K562 (cell line): ENCODE results near the gene ZNF331. TPM values are rescaled to one million over a fixed set of nuclear protein-coding genes. Genes with fewer than 3 reads are reported as not detected.

Experiments
- ATAC-seq: fragments of 200-7000 bp; cut with Tn5 transposase; 3 replicates; pipeline ENCODE4 v1.9.1; 2020; ENCODE audit warnings: moderate library complexity
- BruUV-seq: library from RNA; stranded (reverse); fragments of 400-500 nt; replicated peaks from 2 replicates; lab custom pipeline; 2021; lab: Mats Ljungman, UMichigan
- CTCF ChIA-PET: fragments of 300-600 bp; formaldehyde crosslinking; extraction: SDS; loops from one replicate; lab custom pipeline; 2021; ENCODE audit warnings: low intra/inter-chr PET ratio; lab: Yijun Ruan, JAX
- POLR2A ChIA-PET: fragments of 300-600, 350-650 bp; sonication (Branson Sonifier 250); formaldehyde crosslinking; extraction: SDS; loops from one replicate; lab custom pipeline; 2021; ENCODE audit warnings: antibody characterized with exemption, inconsistent platforms; lab: Yijun Ruan, JAX
- DNase-seq, 4 experiments: peaks; one replicate each; pipeline versions ENCODE4 v3.0.0 to v3.0.0-alpha.2; 2011 to 2018; ENCODE audit warnings: low spot score in 3 of 4, mixed read lengths in 3 of 4; ENCODE audit errors: extremely low read depth in 1 of 4
- FAIRE-seq: peaks from 2 replicates; lab custom pipeline; 2011; peaks lifted over from hg19 to GRCh38; lab: Jason Lieb, UNC
- H2AFZ ChIP-seq: 2 replicates; pipeline ENCODE4 v1.6.0; 2011; ENCODE audit warnings: low read depth, low read length, control low read depth, inconsistent platforms
- H3K27ac ChIP-seq: fragments of 200-600 bp; 3 replicates; pipeline ENCODE4 v1.8.0; 2011; ENCODE audit warnings: low read depth, mild to moderate bottlenecking, control low read depth, inconsistent platforms, low read length, moderate library complexity, mixed read lengths; ENCODE audit errors: extremely low read depth
- H3K27me3 ChIP-seq, 2 experiments: fragments of 300-600 bp in 1 of 2; 2 replicates in 1 of 2; 3 replicates in 1 of 2; pipeline versions ENCODE4 v1.6.0 to v1.8.0; 2011; ENCODE audit warnings: inconsistent platforms in 2 of 2, low read length in 2 of 2, mild to moderate bottlenecking in 1 of 2, mixed read lengths in 1 of 2, moderate library complexity in 1 of 2; ENCODE audit not compliant: control insufficient read depth in 2 of 2, insufficient read depth in 2 of 2
- H3K36me3 ChIP-seq: fragments of 300-600 bp; 3 replicates; pipeline ENCODE4 v1.8.0; 2011; ENCODE audit warnings: mild to moderate bottlenecking, low read length, inconsistent platforms; ENCODE audit not compliant: control insufficient read depth, insufficient read depth
- H3K4me1 ChIP-seq, 2 experiments: fragments of 200-600 bp in 1 of 2; replicated peaks in 1 of 2; 2 replicates in 1 of 2; 3 replicates in 1 of 2; pipeline versions ENCODE4 v1.5.1 to v1.8.0; 2011; ENCODE audit warnings: inconsistent platforms in 2 of 2, low read length in 2 of 2, mild to moderate bottlenecking in 1 of 2, mixed read lengths in 1 of 2, moderate library complexity in 1 of 2; ENCODE audit not compliant: control insufficient read depth in 2 of 2, insufficient read depth in 2 of 2
- H3K4me2 ChIP-seq: 2 replicates; pipeline ENCODE4 v1.6.1; 2011; ENCODE audit warnings: low read length, control low read depth, inconsistent platforms, mixed read lengths; ENCODE audit not compliant: insufficient read depth
- H3K4me3 ChIP-seq: fragments of 200-600 bp; sonication (generic), shearing (Covaris generic); 2 replicates; pipeline ENCODE4 v1.5.1; 2016; ENCODE audit warnings: control low read depth, inconsistent platforms
- H3K79me2 ChIP-seq: fragments of 200-600 bp; 3 replicates; pipeline ENCODE4 v1.8.0; 2011; ENCODE audit warnings: low read length, inconsistent platforms; ENCODE audit not compliant: control insufficient read depth, insufficient read depth
- H3K9ac ChIP-seq, 2 experiments: 2 replicates each; pipeline versions ENCODE4 v1.6.0 to v1.6.1; 2011; ENCODE audit warnings: low read depth in 2 of 2, low read length in 2 of 2, control low read depth in 1 of 2, inconsistent platforms in 1 of 2, mild to moderate bottlenecking in 1 of 2, mixed read lengths in 1 of 2; ENCODE audit not compliant: insufficient read depth in 1 of 2
- H3K9me1 ChIP-seq: one replicate; pipeline ENCODE4 v1.6.0; 2011; ENCODE audit warnings: inconsistent platforms, mild to moderate bottlenecking, low read length, moderate library complexity; ENCODE audit not compliant: control insufficient read depth, insufficient read depth
- H3K9me3 ChIP-seq: replicated peaks from 2 replicates; pipeline ENCODE4 v1.5.1; 2011; ENCODE audit warnings: low read depth, low read length, inconsistent platforms; ENCODE audit not compliant: control insufficient read depth, insufficient read depth
- H4K20me1 ChIP-seq: replicated peaks from 2 replicates; pipeline ENCODE4 v1.6.1; 2011; ENCODE audit warnings: low read length, inconsistent platforms, mixed read lengths; ENCODE audit not compliant: control insufficient read depth, insufficient read depth
- ETS2 ChIP-seq: IDR thresholded peaks from 2 replicates; pipeline ENCODE4 v1.6.1; 2016; ENCODE audit warnings: borderline replicate concordance, missing genetic modification characterization, mild to moderate bottlenecking, moderate library complexity, missing compliant biosample characterization; ENCODE audit not compliant: poor library complexity, severe bottlenecking
- PTRF ChIP-seq: fragments of 450-650 bp; IDR thresholded peaks from 2 replicates; pipeline ENCODE4 v1.6.1; 2016; ENCODE audit warnings: mild to moderate bottlenecking, missing genetic modification characterization, missing compliant biosample characterization
- SMARCC2 ChIP-seq: fragments of 450-650 bp; IDR thresholded peaks from 2 replicates; pipeline ENCODE4 v1.6.1; 2017; ENCODE audit warnings: antibody characterized with exemption, moderate library complexity, mild to moderate bottlenecking, low read depth
- SREBF2 ChIP-seq: sonication (generic); formaldehyde crosslinking; IDR thresholded peaks from 2 replicates; pipeline ENCODE4 v1.4.0; 2020; ENCODE audit warnings: mild to moderate bottlenecking, missing genetic modification reagents
- ZNF3 ChIP-seq: fragments of 250-450 bp; sonication (Bioruptor Pico); IDR thresholded peaks from 2 replicates; pipeline ENCODE4 v1.5.0; 2021; ENCODE audit warnings: mild to moderate bottlenecking, moderate library complexity
- ZNF740 ChIP-seq, 3 experiments: fragments of 200-800 bp in 1 of 3; sonication (Bioruptor generic) in 1 of 3; sonication (generic) in 1 of 3; formaldehyde crosslinking in 1 of 3; IDR thresholded peaks; 2 replicates each; pipeline versions ENCODE4 v1.6.1 to v1.8.0; 2016 to 2022; ENCODE audit warnings: mild to moderate bottlenecking in 2 of 3, missing compliant biosample characterization in 2 of 3, missing genetic modification characterization in 2 of 3, missing genetic modification reagents in 1 of 3
- ZNF766 ChIP-seq: fragments of 200-800 bp; sonication (Bioruptor generic); conservative IDR thresholded peaks from 2 replicates; pipeline ENCODE4 v1.6.1; 2016; ENCODE audit warnings: missing genetic modification characterization, missing compliant biosample characterization
- ZNF778 ChIP-seq: fragments of 450-650 bp; formaldehyde crosslinking; IDR thresholded peaks from 2 replicates; pipeline ENCODE4 v1.4.0; 2020; ENCODE audit warnings: mild to moderate bottlenecking, moderate library complexity
- WGBS: fragments of 100-300 bp; shearing (Covaris generic); methylation state at CpG from one replicate; pipeline ENCODE4 v1.1.6; 2016; ENCODE audit warnings: low coverage, mixed read lengths; ENCODE audit not compliant: insufficient coverage; ENCODE audit errors: missing lambda C conversion rate; 5-methylcytosine and 5-hydroxymethylcytosine counted together
- in situ Hi-C: fragments of 300-500 bp; cut with MboI; formaldehyde crosslinking; loops from 4 replicates; pipeline ENCODE4 v1.15.0; 2018; ENCODE audit warnings: inconsistent platforms, mixed read lengths
- intact Hi-C: fragments of 100-400 bp; cut with micrococcal nuclease; formaldehyde crosslinking; loops from 2 replicates; pipeline ENCODE4 v1.14.2; 2022
- polyA plus RNA-seq, 8 experiments: library from polyadenylated mRNA; depleted of rRNA in 4 of 8; stranded (reverse) in 5 of 8; unstranded in 3 of 8; fragments of >200 nt; fragmentation: Nextera tagmentation in 2 of 8; fragmentation: Illumina TruSeq in 1 of 8; extraction: Ambion mirVana in 2 of 8; extraction: Trizol in 1 of 8; gene quantifications; 2 replicates each; pipeline versions ENCODE4 v1.2.1 to v1.2.3, GENCODE V29; 2011 to 2014; ENCODE audit warnings: inconsistent platforms in 1 of 8, missing spikeins in 1 of 8
- total RNA-seq, 7 experiments: library from RNA; depleted of rRNA in 6 of 7; stranded (reverse); fragments of >200 nt in 6 of 7; fragmentation: Illumina TruSeq in 2 of 7; extraction: Trizol in 2 of 7; gene quantifications; 2 replicates each; pipeline versions ENCODE4 v1.2.1 to v1.2.3, GENCODE V29; 2011 to 2021; ENCODE audit warnings: low replicate concordance in 1 of 7

The ZNF331 gene
- total and polyA plus RNA-seq, 9 of the 15 experiments (the other 6 are each of a cell fraction or from before 2014, with no cell fraction given), result 0.23 to 2.7 (median 0.76) TPM

- Histone ChIP-seq H3K9me3 (no peaks in the 10 kb centered on the region), H3K4me1 (peaks cover 0 to 9% of the 10 kb centered on the region in 2 experiments; a peak in 2 of 5 replicates), H4K20me1 (no peaks in the 10 kb centered on the region), H3K4me3 (no peak overlapping the region), H3K36me3 (no peaks in the 10 kb centered on the region), H3K9ac (no peak overlapping the region), H2AFZ (no peak overlapping the region), H3K27me3 (peaks cover 0 to 17% of the 10 kb centered on the region in 2 experiments; a peak in 2 of 5 replicates), H3K9me1 (no peaks in the 10 kb centered on the region), H3K4me2 (no peak overlapping the region), H3K27ac (no peak overlapping the region), H3K79me2 (no peaks in the 10 kb centered on the region)
- intact Hi-C loops, result no loop called here
- WGBS, result 12% methylated on average over 27 of the region's 36 CpGs
- FAIRE-seq (no peak), ATAC-seq (no peak), DNase-seq (no peak)
- TF ChIP-seq PTRF (tag) (no peak), SMARCC2 (no peak), ETS2 (tag) (no peak), ZNF3 (no peak), SREBF2 (CRISPR knock-in tag) (no peak), ZNF740 (CRISPR knock-in tag; IDR thresholded peaks at IDR 0.05) (no peak), ZNF740 (tag; IDR thresholded peaks at IDR 0.05) (no peak), ZNF766 (CRISPR knock-in tag) (no peak), ZNF778 (CRISPR knock-in tag) (no peak)
- BruUV-seq, result no TSS peak
- in situ Hi-C loops, result no loop called here
- POLR2A ChIA-PET, result no interaction called here
- CTCF ChIA-PET, result no interaction called here
Measured at GRCh38 chr19:53538378-53539109, 599 bp downstream of the ZNF331 start.
